Stimulated activated CD4-positive, alpha-beta T cell treated with anti-CD3 and anti-CD28 coated beads, Interleukin-12 subunit alpha, Interleukin-12 subunit beta, amount 100 ng/mL, for 4 hours (primary cell): ENCODE data around the gene STK32C.
A peak's percentile ranks its signal among the peaks of the same experiment; 100 is the strongest.

Experiments
- DNase-seq: peaks from one replicate; pipeline ENCODE4 v3.0.0-alpha.2; 2020

The STK32C gene

GRCh38 chr10:132242103-132242840, 65.5 kb downstream of the STK32C start:
- no peak for DNase-seq

- DNase-seq = no peak
Measured at GRCh38 chr10:132241496-132241895, 66.3 kb downstream of the STK32C start.

GRCh38 chr10:132241086-132241485, 66.7 kb downstream of the STK32C start:
- DNase-seq = no peak

GRCh38 chr10:132240581-132240980, 67.2 kb downstream of the STK32C start:
- no peak for DNase-seq

GRCh38 chr10:132240156-132240555, 67.6 kb downstream of the STK32C start:
- DNase-seq = no peak

- DNase-seq = no peak
Measured at GRCh38 chr10:132239126-132240031, 68.4 kb downstream of the STK32C start.

- DNase-seq = no peak
Measured at GRCh38 chr10:132238371-132239125, 69.2 kb downstream of the STK32C start.

GRCh38 chr10:132237871-132238270, 69.9 kb downstream of the STK32C start:
- DNase-seq = no peak

- no peak for DNase-seq
Measured at GRCh38 chr10:132237396-132237795, 70.4 kb downstream of the STK32C start.

GRCh38 chr10:132236881-132237280, 70.9 kb downstream of the STK32C start:
- DNase-seq = no peak

- DNase-seq = no peak
Measured at GRCh38 chr10:132236161-132236560, 71.6 kb downstream of the STK32C start.

- no peak for DNase-seq
Measured at GRCh38 chr10:132234860-132235259, 72.9 kb downstream of the STK32C start.

- no peak for DNase-seq
Measured at GRCh38 chr10:132233501-132234085, 74.2 kb downstream of the STK32C start.

- no peak for DNase-seq
Measured at GRCh38 chr10:132232981-132233380, 74.8 kb downstream of the STK32C start.

GRCh38 chr10:132232023-132232951, 75.5 kb downstream of the STK32C start:
- DNase-seq = no peak

GRCh38 chr10:132231656-132232022, 76.1 kb downstream of the STK32C start:
- no peak for DNase-seq

GRCh38 chr10:132230557-132231210, 77.1 kb downstream of the STK32C start:
- no peak for DNase-seq

GRCh38 chr10:132229834-132230556, 77.8 kb downstream of the STK32C start:
- peak; percentile 26 for DNase-seq

- no peak for DNase-seq
Measured at GRCh38 chr10:132229096-132229495, 78.7 kb downstream of the STK32C start.

GRCh38 chr10:132228616-132229015, 79.1 kb downstream of the STK32C start:
- DNase-seq = no peak
